ENCODE results near the gene SLF2. TPM values are rescaled to one million over a fixed set of nuclear protein-coding genes. Genes with fewer than 3 reads are reported as not detected.
A peak's percentile ranks its signal among the peaks of the same experiment; 100 is the strongest.

Gene SLF2
- total and polyA plus RNA-seq, 2 of the 13 experiments (the other 11 are each of a cell fraction or from before 2014, with no cell fraction given) = 12.2 to 48.1 TPM

DNA sequence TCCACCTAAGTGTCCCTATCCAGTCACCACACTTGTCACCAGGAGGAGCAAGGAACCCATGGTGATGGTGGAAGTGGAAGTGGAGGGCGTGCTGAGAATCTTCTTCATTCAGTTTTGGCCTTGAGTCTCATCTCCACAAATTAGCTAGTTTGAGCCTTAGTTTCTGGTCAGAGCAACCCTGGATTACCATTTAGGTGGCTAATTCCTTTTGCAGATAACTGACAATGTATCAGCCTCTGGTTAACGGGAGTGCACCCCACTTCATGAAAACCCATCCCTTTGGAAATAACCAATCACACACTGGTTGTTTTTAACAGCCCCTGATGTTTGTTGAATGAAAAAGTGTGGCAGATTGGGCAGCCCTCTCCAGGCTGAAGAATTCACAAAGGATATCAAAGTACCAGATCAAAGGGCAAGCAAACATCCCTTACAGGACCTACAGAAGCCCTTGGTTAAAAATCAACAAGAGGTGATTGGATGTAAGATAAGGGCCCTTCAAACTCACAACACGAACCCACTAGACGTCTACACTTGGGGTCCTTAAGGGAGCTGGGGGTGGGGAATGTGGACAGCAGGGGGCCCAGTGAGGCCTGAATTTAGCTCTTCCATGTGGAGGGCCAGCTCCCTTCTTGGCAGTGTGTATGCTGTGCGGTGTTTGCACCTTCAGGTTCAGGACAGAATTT is 37.1 kb upstream of the SLF2 start (continued):
- TF ChIP-seq, protein P1, sequence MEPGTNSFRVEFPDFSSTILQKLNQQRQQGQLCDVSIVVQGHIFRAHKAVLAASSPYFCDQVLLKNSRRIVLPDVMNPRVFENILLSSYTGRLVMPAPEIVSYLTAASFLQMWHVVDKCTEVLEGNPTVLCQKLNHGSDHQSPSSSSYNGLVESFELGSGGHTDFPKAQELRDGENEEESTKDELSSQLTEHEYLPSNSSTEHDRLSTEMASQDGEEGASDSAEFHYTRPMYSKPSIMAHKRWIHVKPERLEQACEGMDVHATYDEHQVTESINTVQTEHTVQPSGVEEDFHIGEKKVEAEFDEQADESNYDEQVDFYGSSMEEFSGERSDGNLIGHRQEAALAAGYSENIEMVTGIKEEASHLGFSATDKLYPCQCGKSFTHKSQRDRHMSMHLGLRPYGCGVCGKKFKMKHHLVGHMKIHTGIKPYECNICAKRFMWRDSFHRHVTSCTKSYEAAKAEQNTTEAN (CRISPR knock-in tag; conservative IDR thresholded peaks at IDR 0.05) = peak; percentile 60; the same call in 1 of the 2 replicates
- TF ChIP-seq ZFP90 (CRISPR knock-in tag; IDR thresholded peaks at IDR 0.05; ENCODE audit: borderline replicate concordance) = peak; percentile 39; the same call in 1 of the 2 replicates
- peak; percentile 78; the same call in 1 of the 2 replicates for TF ChIP-seq SIX1 (CRISPR knock-in tag; IDR thresholded peaks at IDR 0.05; ENCODE audit: borderline replicate concordance)
- TF ChIP-seq, protein P2, sequence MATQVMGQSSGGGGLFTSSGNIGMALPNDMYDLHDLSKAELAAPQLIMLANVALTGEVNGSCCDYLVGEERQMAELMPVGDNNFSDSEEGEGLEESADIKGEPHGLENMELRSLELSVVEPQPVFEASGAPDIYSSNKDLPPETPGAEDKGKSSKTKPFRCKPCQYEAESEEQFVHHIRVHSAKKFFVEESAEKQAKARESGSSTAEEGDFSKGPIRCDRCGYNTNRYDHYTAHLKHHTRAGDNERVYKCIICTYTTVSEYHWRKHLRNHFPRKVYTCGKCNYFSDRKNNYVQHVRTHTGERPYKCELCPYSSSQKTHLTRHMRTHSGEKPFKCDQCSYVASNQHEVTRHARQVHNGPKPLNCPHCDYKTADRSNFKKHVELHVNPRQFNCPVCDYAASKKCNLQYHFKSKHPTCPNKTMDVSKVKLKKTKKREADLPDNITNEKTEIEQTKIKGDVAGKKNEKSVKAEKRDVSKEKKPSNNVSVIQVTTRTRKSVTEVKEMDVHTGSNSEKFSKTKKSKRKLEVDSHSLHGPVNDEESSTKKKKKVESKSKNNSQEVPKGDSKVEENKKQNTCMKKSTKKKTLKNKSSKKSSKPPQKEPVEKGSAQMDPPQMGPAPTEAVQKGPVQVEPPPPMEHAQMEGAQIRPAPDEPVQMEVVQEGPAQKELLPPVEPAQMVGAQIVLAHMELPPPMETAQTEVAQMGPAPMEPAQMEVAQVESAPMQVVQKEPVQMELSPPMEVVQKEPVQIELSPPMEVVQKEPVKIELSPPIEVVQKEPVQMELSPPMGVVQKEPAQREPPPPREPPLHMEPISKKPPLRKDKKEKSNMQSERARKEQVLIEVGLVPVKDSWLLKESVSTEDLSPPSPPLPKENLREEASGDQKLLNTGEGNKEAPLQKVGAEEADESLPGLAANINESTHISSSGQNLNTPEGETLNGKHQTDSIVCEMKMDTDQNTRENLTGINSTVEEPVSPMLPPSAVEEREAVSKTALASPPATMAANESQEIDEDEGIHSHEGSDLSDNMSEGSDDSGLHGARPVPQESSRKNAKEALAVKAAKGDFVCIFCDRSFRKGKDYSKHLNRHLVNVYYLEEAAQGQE (IDR thresholded peaks at IDR 0.05; ENCODE audit: borderline replicate concordance in 1 of 2, low read depth in 1 of 2, low read length in 2 of 2) = no peak
- peak; percentile 41; the same call in 1 of the 2 replicates for TF ChIP-seq ARNTL (CRISPR knock-in tag; IDR thresholded peaks at IDR 0.05)
- TF ChIP-seq NR2C2 (CRISPR knock-in tag; IDR thresholded peaks at IDR 0.05; ENCODE audit: borderline replicate concordance) = no peak
- peak; percentile 88; the same call in 1 of the 2 replicates for TF ChIP-seq FOXJ3 (CRISPR knock-in tag; IDR thresholded peaks at IDR 0.05; ENCODE audit: borderline replicate concordance)
- 0 out of 2 replicates have a peak, but pooled peaks have one; percentile 26 for TF ChIP-seq ETV6 (CRISPR knock-in tag; conservative IDR thresholded peaks at IDR 0.05)
- TF ChIP-seq, protein P3, sequence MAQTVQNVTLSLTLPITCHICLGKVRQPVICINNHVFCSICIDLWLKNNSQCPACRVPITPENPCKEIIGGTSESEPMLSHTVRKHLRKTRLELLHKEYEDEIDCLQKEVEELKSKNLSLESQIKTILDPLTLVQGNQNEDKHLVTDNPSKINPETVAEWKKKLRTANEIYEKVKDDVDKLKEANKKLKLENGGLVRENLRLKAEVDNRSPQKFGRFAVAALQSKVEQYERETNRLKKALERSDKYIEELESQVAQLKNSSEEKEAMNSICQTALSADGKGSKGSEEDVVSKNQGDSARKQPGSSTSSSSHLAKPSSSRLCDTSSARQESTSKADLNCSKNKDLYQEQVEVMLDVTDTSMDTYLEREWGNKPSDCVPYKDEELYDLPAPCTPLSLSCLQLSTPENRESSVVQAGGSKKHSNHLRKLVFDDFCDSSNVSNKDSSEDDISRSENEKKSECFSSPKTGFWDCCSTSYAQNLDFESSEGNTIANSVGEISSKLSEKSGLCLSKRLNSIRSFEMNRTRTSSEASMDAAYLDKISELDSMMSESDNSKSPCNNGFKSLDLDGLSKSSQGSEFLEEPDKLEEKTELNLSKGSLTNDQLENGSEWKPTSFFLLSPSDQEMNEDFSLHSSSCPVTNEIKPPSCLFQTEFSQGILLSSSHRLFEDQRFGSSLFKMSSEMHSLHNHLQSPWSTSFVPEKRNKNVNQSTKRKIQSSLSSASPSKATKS (CRISPR knock-in tag; IDR thresholded peaks at IDR 0.05) = no peak
- no peak for TF ChIP-seq ZNF260 (CRISPR knock-in tag; IDR thresholded peaks at IDR 0.05; ENCODE audit: borderline replicate concordance, low read depth)
- no peak for TF ChIP-seq SNRNP70 (IDR thresholded peaks at IDR 0.05; ENCODE audit: low read depth, low read length)
- peak; percentile 15; the same call in 1 of the 2 replicates for TF ChIP-seq EHMT2 (IDR thresholded peaks at IDR 0.05; ENCODE audit: borderline replicate concordance, low read depth, low read length)
- peak; percentile 67; the same call in 1 of the 2 replicates for TF ChIP-seq NR2F2 (IDR thresholded peaks at IDR 0.05; ENCODE audit: borderline replicate concordance, low read depth)
- no peak for TF ChIP-seq ZBTB49 (CRISPR knock-in tag; IDR thresholded peaks at IDR 0.05; ENCODE audit: borderline replicate concordance)
- TF ChIP-seq POGZ (CRISPR knock-in tag; IDR thresholded peaks at IDR 0.05) = no peak
- TF ChIP-seq, protein P4, sequence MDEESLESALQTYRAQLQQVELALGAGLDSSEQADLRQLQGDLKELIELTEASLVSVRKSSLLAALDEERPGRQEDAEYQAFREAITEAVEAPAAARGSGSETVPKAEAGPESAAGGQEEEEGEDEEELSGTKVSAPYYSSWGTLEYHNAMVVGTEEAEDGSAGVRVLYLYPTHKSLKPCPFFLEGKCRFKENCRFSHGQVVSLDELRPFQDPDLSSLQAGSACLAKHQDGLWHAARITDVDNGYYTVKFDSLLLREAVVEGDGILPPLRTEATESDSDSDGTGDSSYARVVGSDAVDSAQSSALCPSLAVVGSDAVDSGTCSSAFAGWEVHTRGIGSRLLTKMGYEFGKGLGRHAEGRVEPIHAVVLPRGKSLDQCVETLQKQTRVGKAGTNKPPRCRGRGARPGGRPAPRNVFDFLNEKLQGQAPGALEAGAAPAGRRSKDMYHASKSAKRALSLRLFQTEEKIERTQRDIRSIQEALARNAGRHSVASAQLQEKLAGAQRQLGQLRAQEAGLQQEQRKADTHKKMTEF (CRISPR knock-in tag; IDR thresholded peaks at IDR 0.05) = peak; percentile 41; the same call in 1 of the 2 replicates
- no peak for TF ChIP-seq ZC3H4 (CRISPR knock-in tag; IDR thresholded peaks at IDR 0.05; ENCODE audit: borderline replicate concordance)

Measured in HepG2 (cell line).